Pancreas (tissue), 10 donors: ENCODE results near the gene THSD4. TPM values are rescaled to one million over a fixed set of nuclear protein-coding genes. Genes with fewer than 3 reads are reported as not detected.

ENCODE experiments used
- ATAC-seq, 4 donors: fragments of 200-7000 bp; cut with Tn5 transposase; one replicate each; pipeline versions ENCODE4 v1.8.0 to v1.9.1; 2020; ENCODE audit warnings: mild to moderate bottlenecking in 4 of 4, moderate library complexity in 4 of 4
- DNase-seq, 6 donors: peaks; one replicate each; pipeline ENCODE4 v3.0.0-alpha.2; 2020
- FAIRE-seq: peaks from 2 replicates; lab custom pipeline; 2012; peaks lifted over from hg19 to GRCh38; lab: Jason Lieb, UNC
- H3K27ac ChIP-seq, 4 donors: fragments of 200-600 bp; sonication (generic); 1 replicate in 3 of 4; 2 replicates in 1 of 4; pipeline versions ENCODE4 v1.5.0 to v1.8.0; 2020
- H3K27me3 ChIP-seq, 4 donors: fragments of 200-600 bp; one replicate each; pipeline ENCODE4 v1.8.0; 2021
- H3K36me3 ChIP-seq, 3 donors: fragments of 200-600 bp; sonication (generic) in 1 of 3; one replicate each; pipeline versions ENCODE4 v1.5.0 to v1.8.0; 2020 to 2021
- H3K4me1 ChIP-seq, 3 donors: fragments of 200-600 bp; one replicate each; pipeline ENCODE4 v1.8.0; 2021
- H3K4me3 ChIP-seq, 4 donors: fragments of 200-600 bp; sonication (generic) in 2 of 4; one replicate each; pipeline versions ENCODE4 v1.5.0 to v1.8.0; 2020 to 2021
- H3K9me3 ChIP-seq, 4 donors: fragments of 200-600 bp; one replicate each; pipeline ENCODE4 v1.8.0; 2021
- WGBS, 2 donors: extraction: QIAGEN DNeasy Blood & Tissue Kit; methylation state at CpG; one replicate each; pipeline ENCODE4 v1.1.7; 2013; 5-methylcytosine and 5-hydroxymethylcytosine counted together
- intact Hi-C, 3 donors: fragments of 100-400 bp; cut with DNase I; formaldehyde crosslinking; loops; one replicate each; pipeline versions ENCODE4 v1.11.1 to v1.14.2; 2022
- polyA plus RNA-seq, 2 donors: library from polyadenylated mRNA; stranded (reverse); fragments of 200-250 nt; gene quantifications; one replicate each; pipeline ENCODE4 v1.2.3, GENCODE V29; 2013
- total RNA-seq, 6 donors: library from RNA; stranded (reverse); fragmentation: NEBNext Ultra II Directional in 4 of 6; extraction: Animal tissue kit (Norgen Biotek cat#: 25700) in 4 of 6; gene quantifications; one replicate each; pipeline versions ENCODE4 v1.2.1 to v1.2.4, GENCODE V29; 2021 to 2023
- TF ChIP-seq, protein P1 (sequence below), 4 donors: fragments of 200-600 bp; sonication (generic) in 3 of 4; IDR thresholded peaks; one replicate each; pipeline versions ENCODE4 v1.5.0 to v1.8.0; 2021; ENCODE audit warnings: antibody characterized with exemption in 4 of 4
- donor health status: healthy with polysubstance abuse.
- donor health status: DM: no; HTN: no; CAD: no; lungs with moderate emphysema.
- donor health status: DM: no; HTN: no; CAD: no.
- donor health status: control.
- donor health status: control.
- donor health status: Bipolar disorder and iron deficiency.
- donor health status: DM: yes; HTN: yes; CAD: no.
- donor health status: DM: no; HTN: no; CAD: no.
- donor health status: DM: no; HTN: no; CAD: no.
- donor health status: DM: yes; HTN: yes; CAD: no.

THSD4 gene
- total and polyA plus RNA-seq, 8 donors = 6.0 to 17.8 (median 13.3) TPM

DNA sequence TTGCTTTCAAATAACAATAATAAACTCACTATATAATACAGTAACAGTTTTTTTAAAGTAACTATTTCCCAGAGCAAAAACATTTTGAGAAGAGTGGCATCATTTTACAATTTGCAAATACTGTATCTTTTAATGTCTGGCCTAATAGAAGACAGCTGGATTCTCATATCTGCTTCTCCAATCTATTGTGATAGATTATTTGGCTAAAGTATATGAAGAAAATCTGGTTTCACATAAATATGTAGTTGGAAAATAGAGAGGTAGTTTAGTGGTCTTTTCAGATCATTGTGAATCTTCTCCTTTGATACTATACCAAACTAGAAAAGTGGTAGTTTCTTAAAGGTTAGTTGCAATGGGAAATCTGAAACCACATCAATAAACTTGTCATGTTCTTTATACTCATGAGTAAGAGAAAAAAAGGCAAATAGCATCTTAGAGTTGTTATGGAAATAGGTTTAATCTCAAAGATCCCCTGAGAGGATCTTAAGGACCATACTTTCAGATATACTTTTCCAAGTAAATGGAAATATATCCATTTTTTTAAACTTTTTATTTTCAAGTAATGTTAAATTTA lies 570.2 kb downstream of the THSD4 start:
- TF ChIP-seq, protein P1, sequence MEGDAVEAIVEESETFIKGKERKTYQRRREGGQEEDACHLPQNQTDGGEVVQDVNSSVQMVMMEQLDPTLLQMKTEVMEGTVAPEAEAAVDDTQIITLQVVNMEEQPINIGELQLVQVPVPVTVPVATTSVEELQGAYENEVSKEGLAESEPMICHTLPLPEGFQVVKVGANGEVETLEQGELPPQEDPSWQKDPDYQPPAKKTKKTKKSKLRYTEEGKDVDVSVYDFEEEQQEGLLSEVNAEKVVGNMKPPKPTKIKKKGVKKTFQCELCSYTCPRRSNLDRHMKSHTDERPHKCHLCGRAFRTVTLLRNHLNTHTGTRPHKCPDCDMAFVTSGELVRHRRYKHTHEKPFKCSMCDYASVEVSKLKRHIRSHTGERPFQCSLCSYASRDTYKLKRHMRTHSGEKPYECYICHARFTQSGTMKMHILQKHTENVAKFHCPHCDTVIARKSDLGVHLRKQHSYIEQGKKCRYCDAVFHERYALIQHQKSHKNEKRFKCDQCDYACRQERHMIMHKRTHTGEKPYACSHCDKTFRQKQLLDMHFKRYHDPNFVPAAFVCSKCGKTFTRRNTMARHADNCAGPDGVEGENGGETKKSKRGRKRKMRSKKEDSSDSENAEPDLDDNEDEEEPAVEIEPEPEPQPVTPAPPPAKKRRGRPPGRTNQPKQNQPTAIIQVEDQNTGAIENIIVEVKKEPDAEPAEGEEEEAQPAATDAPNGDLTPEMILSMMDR (IDR thresholded peaks at IDR 0.05) = no peak
- H3K9me3 ChIP-seq = no peaks in the 10 kb centered on the region
- H3K36me3 ChIP-seq = no peaks in the 10 kb centered on the region
- intact Hi-C loops = no loop called here
- H3K27ac ChIP-seq = no peak overlapping the region
- FAIRE-seq (no peak), ATAC-seq (no peak), DNase-seq (no peak)
- H3K27me3 ChIP-seq = no peaks in the 10 kb centered on the region
- no peaks in the 10 kb centered on the region for H3K4me1 ChIP-seq
- H3K4me3 ChIP-seq = no peak overlapping the region

DNA sequence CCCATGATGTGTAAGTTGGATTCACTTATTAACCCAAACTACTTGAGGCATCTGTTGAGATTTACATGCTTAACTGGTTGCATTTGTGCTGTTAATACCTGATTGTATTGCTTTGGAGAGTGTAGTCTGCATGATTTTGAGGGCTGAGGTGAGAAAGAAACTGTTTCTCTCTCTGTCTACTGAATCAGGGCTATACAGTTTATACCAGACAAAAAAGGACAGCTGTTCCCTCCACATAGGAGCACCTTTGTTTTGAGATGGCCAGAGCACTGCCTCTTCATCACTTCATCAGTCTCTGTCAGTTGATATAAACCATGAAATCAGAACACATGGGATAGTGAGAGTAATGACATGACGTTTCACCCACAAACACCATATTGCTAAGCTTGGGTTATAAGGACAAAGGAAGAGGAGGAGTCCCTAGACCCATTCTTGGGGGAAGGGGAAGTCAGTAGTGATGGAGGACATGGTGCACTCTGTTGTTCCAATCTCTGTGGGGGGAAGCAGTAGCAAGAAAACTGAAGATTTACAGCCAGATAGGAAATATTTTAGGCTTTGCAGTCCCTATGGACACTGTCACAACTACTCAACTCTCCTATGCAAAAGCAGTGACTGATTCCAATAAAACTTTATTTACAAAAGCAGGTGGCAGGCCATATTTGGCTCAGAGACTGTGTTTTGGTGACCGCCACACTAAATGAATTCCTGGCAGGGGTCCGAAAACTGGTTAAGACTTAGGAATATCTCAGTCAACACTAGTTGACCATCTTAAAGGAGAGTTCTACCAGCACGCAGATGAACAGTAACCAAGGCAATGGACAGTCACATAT lies 571.2 kb downstream of the THSD4 start:
- no peak overlapping the region for H3K4me3 ChIP-seq
- no peak overlapping the region for H3K27ac ChIP-seq
- no peak for DNase-seq
- H3K36me3 ChIP-seq = no peaks in the 10 kb centered on the region
- FAIRE-seq = no peak
- intact Hi-C loops = no loop called here
- no peaks in the 10 kb centered on the region for H3K27me3 ChIP-seq
- H3K9me3 ChIP-seq = no peaks in the 10 kb centered on the region
- WGBS, 2 donors = 77 to 78% methylated on average over 4 of the region's 4 CpGs
- TF ChIP-seq, protein P1 (IDR thresholded peaks at IDR 0.05) = no peak
- ATAC-seq = no peak
- no peaks in the 10 kb centered on the region for H3K4me1 ChIP-seq

GRCh38 chr15:71687902-71688508 lies 572.7 kb downstream of the THSD4 start:
- H3K36me3 ChIP-seq = no peaks in the 10 kb centered on the region
- H3K4me1 ChIP-seq = no peaks in the 10 kb centered on the region
- H3K9me3 ChIP-seq = no peaks in the 10 kb centered on the region
- H3K4me3 ChIP-seq = no peak overlapping the region
- intact Hi-C loops = no loop called here
- no peak for DNase-seq
- 73 to 80% methylated on average over 2 of the region's 2 CpGs for WGBS, 2 donors
- no peak overlapping the region for H3K27ac ChIP-seq
- TF ChIP-seq, protein P1 (IDR thresholded peaks at IDR 0.05) = no peak
- no peaks in the 10 kb centered on the region for H3K27me3 ChIP-seq
- no peak for ATAC-seq
- FAIRE-seq = no peak

DNA sequence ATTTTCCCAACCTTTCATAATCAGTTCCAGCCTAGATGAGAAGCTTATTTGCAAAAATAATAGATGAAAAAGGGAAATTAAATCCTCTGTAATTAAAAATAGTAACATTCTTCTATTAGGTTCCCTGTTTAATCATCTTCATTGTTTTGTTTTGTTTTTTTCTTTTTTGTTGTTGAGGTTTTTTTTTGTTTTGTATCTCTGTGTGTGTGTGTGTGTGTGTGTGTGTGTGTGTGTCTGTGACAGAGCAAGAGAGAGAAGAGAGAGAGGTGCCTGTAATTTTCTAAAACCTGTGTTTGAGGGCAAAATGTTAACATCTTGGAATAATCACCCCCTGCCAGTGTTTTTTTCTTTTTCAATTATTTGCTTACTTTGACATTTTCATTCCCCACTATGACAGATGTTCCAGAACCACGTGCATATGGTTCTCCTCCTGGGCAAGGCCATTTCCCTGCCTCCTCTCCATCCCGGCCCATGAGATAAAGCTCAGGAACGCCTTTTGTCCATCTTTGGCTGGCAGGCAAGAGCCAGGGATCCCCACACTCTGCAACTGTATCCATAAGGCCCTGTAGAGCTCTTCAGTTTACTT lies 573.3 kb downstream of the THSD4 start:
- no peak for FAIRE-seq
- no peak for DNase-seq
- WGBS, 2 donors = 32 to 37% methylated on average over 3 of the region's 3 CpGs
- TF ChIP-seq, protein P1 (IDR thresholded peaks at IDR 0.05) = no peak
- H3K4me1 ChIP-seq = no peaks in the 10 kb centered on the region
- no peaks in the 10 kb centered on the region for H3K27me3 ChIP-seq
- intact Hi-C loops = no loop called here
- H3K36me3 ChIP-seq = no peaks in the 10 kb centered on the region
- H3K9me3 ChIP-seq = no peaks in the 10 kb centered on the region
- H3K27ac ChIP-seq = no peak overlapping the region
- no peak overlapping the region for H3K4me3 ChIP-seq
- ATAC-seq = no peak
